NCI-H82 treated with DMSO at 0.1 percent for 48 hours (cell line): Measurements from ENCODE around the gene ZFPM1.
"Not testable (repeated sequence)": the region's sequence is repeated elsewhere in the genome, so short reads cannot be mapped to it uniquely, and the experiment has no call there.

Experiments
- DNase-seq: peaks from one replicate; lab custom pipeline; 2025; ENCODE audit not compliant: unreplicated experiment; lab: John Stamatoyannopoulos, UW

Gene ZFPM1

GRCh38 chr16:88478889-88479792 lies 26.1 kb downstream of the ZFPM1 start:
- no peak for DNase-seq

DNA sequence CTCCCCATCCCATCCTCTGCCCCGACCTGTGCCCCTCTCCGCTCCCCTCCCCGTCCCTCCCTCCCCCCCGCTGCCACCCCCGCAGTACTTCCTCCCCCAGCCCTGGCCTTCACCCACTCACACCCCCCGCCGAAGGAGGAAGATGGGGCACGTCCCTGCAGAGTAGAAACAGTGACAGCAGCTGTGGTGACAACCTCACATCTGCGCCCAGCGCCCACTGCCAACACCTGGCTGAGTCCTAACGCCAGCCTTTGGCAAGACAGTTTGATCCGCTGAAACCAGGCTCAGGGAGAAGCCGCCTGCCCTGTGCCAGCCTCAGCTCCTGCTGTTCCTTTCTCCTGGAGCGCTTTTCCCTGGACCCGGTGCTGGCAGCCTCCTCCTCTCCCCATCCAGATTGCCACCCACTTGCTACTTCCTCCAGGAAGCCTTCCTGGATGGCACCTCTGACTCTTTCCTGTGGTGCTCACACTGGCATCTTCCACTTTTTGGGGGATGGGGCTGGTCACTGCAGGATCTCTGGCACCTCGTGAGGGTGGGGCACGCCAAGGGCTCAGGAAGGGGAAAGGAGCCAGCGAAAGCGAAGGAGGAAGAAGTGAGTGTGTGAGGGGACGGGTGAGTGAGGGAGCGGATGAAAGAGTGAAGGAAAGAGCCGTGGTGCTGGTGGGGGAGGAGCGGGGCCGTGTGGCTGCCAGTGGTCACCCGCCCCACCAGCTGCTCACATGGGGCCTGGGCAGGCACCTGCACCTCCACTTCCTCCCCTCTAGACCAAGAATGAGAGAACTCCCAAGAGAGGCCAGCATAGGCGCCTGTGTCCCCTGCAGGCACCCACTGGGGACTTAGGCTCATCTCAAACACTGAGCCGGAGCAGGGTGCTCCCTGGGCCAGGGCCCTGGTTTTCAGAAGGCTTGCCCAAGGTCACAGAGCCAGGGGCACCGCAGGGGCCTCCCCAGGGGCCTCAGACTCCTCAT lies 27.0 kb downstream of the ZFPM1 start:
- DNase-seq: no peak

- DNase-seq: no peak
Measured at GRCh38 chr16:88480829-88481228, 27.7 kb downstream of the ZFPM1 start.

GRCh38 chr16:88481851-88482250 lies 28.8 kb downstream of the ZFPM1 start:
- DNase-seq: no peak

GRCh38 chr16:88482630-88483391 lies 29.7 kb downstream of the ZFPM1 start:
- DNase-seq: no peak

DNA sequence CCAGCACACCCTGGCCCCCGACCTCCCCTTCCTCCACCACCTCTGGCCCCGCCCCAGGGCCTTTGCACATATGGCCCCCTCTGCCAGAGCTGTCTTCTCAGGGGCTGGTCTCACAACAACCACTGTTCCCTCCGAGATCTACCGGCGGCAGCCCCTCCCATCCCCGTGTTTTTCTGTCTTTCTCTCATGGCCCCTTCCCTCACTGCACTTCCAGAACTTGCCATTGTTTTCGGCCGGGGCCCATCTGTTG lies 30.2 kb downstream of the ZFPM1 start:
- no peak for DNase-seq

DNA sequence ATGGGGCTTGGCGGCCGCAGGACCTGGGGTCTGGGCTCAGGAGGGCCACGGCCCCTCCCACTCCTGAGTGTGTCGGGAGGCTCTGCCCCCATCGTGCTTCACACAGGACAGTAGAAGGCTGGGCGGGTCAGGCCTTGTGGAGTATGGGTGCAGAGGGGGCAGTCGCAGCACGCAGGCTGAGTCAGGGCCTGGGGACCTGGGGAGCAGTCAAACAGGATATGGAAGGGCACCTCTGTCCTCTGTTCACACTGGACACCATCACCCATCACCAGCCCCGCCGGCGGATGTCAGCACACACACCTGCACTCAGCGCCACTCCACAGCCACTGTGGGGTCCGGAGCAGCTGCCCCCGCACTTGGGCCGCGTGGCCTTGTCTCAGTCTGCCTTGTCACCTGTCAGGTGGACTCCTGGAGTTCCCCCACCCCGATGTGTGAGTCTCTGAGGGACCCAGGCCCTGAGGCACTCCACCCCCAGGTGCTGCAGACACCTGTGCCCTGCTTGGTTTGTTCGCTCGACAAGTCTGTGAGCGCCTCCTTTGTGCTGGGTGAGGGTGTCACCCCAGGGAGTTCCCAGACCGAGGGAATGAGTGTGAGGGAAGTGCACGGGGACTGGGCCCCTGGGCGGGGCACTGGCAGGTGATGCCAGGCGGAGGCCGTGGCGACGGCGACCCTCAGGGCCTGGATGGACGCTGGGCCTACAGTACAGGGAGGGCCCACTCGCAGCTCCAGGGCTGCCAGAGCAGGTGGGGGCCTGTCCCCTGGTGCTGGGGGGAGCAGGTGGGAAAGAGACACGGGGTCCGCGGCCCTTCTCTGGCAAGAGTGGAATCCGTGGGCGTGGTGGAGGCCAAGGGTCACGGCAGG lies 31.7 kb downstream of the ZFPM1 start:
- DNase-seq: no peak

DNA sequence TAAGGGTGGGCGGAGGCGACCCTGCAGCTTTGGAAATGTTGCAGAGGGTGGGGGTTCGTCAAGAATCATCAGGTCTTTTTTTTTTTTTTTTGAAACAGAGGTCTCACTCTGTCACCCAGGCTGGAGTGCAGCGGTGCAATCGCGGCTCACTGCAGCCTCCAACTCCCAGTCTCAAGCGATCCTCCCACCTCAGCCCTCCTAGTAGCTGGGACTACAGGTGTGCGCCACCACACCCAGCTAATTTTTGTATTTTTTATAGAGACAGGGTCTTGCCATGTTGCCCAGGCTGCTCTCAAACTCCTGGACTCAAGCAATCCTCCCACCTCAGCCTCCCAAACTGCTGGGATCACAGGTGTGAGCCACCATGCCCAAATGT lies 32.3 kb downstream of the ZFPM1 start:
- DNase-seq: not testable (repeated sequence)

DNA sequence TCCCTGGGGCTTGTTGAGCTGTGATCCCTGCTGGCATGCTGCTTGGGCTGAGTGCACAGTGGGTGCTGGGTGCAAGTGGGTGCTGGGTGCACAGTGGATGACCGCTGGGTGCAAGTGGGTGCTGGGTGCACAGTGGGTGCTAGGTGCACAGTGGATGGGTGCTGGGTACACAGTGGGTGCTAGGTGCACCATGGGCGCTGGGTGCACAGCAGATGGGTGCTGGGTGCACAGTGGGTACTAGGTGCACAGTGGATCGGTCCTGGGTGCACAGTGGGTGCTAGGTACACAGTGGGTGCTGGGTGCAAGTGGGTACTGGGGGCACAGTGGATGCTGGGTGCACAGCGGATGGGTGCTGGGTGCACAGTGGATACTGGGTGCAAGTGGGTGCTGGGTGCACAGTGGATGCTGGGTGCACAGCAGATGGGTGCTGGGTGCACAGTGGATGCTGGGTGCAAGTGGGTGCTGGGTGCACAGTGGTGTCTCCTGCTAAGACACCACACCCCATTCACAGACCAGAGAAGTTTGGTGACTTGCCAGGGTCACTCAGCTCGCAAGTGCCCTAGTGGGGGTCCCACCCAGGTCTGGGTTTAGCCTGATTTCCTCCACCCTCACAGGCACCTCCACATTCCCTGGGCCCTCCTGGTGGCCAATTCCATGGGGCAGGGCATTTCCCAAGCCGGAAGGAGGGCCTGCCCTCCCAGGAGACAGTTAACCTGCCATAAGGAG lies 33.5 kb downstream of the ZFPM1 start:
- no peak for DNase-seq

- DNase-seq: no peak
Measured at GRCh38 chr16:88487124-88487432, 34.0 kb downstream of the ZFPM1 start.

DNA sequence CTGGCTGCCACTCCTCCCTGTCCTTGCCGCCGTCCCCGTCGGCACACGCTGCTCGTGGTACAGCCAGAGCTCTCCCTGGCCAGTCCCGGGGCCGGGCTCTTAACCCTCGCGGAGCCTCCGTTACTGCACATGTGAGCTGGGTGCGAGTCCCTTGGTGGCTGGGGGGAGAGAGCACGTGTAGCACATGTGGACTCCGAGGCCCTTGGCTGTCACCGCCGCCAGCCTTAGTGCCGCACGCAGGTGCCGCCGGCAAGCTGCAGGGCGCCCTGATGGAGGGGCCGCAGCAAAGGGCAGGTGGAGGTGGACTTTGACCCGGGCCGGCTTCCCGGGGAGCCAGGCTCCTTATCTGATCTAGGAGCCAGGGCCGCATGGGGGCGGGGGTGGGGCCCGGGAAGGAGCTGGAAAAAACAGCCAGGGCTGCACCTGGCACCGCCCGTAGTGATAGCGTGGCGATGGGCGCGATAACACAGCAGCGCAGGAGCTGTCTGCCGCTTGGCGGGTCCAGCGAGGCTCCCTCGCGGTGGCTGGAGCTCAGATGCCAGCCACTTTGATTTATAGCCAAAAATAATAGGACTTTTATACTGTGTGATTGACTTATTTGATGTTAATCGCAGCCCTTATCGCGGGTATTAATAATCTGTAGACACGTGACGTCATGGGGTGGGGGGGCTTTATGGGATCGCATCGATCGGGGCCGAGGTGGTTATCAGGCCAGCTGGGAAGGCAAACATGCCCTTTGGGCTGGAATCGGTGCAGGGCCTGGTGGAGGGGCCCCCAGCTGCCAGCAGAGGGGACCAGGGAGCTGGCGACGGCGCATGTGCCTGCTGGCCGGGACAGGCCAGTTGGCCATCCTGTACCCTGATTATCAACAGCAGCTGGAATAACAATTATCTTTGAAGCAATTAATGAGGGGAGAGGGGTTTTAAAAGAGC lies 35.1 kb downstream of the ZFPM1 start:
- DNase-seq: no peak

DNA sequence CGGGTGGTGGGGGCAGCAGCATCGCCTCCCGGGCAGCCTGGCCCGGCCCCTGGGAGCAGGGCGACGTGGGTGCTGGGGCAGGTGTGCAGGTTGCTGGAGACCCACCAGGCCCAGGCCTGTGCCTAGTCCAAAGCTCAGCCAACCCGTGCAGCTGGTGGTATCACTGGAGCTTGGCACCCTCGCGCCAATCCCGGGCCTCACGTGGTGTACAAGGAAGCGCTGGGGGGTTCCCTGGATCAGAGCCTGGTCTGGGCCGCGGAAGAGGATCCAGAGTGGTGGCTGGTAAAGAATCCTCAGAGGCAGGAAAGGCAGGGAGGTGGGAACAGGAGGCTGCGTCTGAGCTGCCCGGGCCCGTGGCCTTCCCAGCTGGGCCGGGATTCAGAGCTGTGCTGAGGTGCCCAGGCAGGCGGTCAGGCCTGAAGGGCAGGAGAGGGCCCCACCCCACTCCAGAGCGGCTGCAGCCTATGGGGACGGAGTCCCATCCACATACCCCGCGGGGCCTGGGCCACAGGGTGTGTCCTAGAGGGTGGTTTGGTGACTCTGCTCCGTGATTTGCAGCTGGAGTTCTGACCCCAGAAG lies 36.2 kb downstream of the ZFPM1 start:
- DNase-seq: no peak

DNA sequence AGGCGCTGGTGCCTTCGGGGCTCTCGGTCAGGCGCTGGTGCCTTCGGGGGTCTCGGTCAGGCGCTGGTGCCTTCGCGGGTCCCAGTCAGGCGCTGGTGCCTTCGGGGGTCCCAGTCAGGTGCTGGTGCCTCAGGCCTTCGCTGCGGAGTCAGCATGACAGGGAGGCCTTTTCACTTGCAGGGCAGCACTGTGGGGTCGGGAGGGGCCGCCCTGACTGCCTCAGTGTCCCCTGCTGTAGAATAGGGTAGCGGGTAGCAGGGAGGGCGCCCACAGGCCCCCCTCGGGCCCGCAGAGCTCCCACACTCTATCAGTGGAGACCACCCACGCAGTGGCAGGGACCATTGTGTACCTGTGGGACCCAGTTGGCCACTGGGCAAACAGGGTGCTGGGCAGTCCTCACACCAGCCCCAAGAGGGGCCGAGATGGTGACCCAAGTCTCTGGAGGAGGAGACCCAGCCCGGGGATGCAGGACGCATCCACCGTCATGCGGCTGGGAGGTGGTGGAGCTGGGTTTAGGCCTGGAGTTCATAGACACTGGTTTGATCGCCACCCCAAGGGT lies 38.0 kb downstream of the ZFPM1 start:
- no peak for DNase-seq

DNA sequence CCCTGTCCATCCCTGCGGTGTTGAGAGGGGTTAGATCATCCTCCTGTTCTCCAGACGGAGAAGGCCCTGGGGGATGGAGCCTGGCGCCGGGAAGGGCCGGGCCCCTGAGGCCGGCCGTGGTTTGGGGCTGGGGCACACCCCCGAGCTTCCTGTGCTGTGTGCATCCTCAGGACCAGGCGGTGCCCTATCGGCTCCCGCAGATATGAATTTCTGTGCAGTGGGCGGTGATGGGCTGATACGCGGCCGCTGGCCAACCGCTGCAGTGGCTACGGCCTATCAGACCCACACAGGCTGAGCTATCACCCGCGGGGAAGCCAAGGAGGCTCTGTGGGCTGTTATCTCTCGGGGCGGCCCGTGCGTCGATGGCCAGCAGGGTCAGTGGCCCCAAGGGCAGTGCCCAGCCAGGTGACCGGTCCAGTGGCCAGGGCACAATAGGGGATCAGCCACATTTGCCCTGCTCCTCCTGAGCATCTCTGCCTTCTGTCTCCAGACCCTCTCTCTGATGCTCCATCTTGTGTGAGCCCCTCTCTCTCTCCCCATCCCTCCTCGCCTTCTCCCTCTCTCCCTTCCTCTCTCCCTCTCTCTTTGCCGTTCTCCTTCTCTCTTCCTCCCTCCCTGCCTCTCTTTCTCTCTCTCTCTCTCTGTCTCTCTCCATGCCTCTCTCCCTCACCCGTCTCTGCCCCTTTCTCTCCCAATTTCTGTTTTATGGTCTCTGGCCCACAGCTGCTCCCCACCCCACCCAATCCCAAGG lies 38.7 kb downstream of the ZFPM1 start:
- DNase-seq: no peak

GRCh38 chr16:88493879-88494278 lies 40.8 kb downstream of the ZFPM1 start:
- DNase-seq: no peak

GRCh38 chr16:88494335-88495154 lies 41.5 kb downstream of the ZFPM1 start:
- DNase-seq: no peak
